IPS DF 19.7 (cell line): ENCODE data around the gene STARD3.

Experiments
- DNase-seq: peaks from one replicate; pipeline ENCODE4 v3.0.0-alpha.2; 2013; ENCODE audit warnings: low read depth, low spot score

STARD3 gene

GRCh38 chr17:39604911-39605491 is 31.9 kb upstream of the STARD3 start:
- no peak for DNase-seq

GRCh38 chr17:39605492-39606433 is 31.2 kb upstream of the STARD3 start:
- DNase-seq, result no peak

- DNase-seq, result no peak
Measured at GRCh38 chr17:39606434-39607056, 30.4 kb upstream of the STARD3 start.

GRCh38 chr17:39607057-39607850 is 29.7 kb upstream of the STARD3 start:
- DNase-seq, result no peak

- no peak for DNase-seq
Measured at GRCh38 chr17:39607851-39608130, 29.2 kb upstream of the STARD3 start, which contains the start of gene NEUROD2. Gene NEUROD2 (minus strand): TSS chr17:39607920. CDS start chr17:39606599, 1,321 bp downstream.

GRCh38 chr17:39608142-39608981 is 28.6 kb upstream of the STARD3 start:
- no peak for DNase-seq

- no peak for DNase-seq
Measured at GRCh38 chr17:39609416-39610025, 27.4 kb upstream of the STARD3 start.

- no peak for DNase-seq
Measured at GRCh38 chr17:39611401-39612112, 25.4 kb upstream of the STARD3 start.

GRCh38 chr17:39612291-39612894 is 24.6 kb upstream of the STARD3 start:
- no peak for DNase-seq

- no peak for DNase-seq
Measured at GRCh38 chr17:39612935-39613464, 23.9 kb upstream of the STARD3 start.

GRCh38 chr17:39614545-39615157 is 22.3 kb upstream of the STARD3 start:
- DNase-seq, result no peak

GRCh38 chr17:39615434-39615833 is 21.5 kb upstream of the STARD3 start:
- DNase-seq, result no peak

GRCh38 chr17:39617100-39617445 is 19.9 kb upstream of the STARD3 start:
- DNase-seq, result no peak

- no peak for DNase-seq
Measured at GRCh38 chr17:39617446-39618245, 19.3 kb upstream of the STARD3 start.

GRCh38 chr17:39618246-39618913 is 18.6 kb upstream of the STARD3 start:
- DNase-seq, result no peak

GRCh38 chr17:39618956-39619785 is 17.8 kb upstream of the STARD3 start:
- no peak for DNase-seq

- no peak for DNase-seq
Measured at GRCh38 chr17:39619786-39620101, 17.2 kb upstream of the STARD3 start.
